ENCODE measurements around the gene MGRN1.
A peak's percentile ranks its signal among the peaks of the same experiment; 100 is the strongest.

MGRN1 gene

GRCh38 chr16:4654011-4654963 lies 29.7 kb downstream of the MGRN1 start:
- no peak for DNase-seq (ENCODE audit: low spot score)

DNA sequence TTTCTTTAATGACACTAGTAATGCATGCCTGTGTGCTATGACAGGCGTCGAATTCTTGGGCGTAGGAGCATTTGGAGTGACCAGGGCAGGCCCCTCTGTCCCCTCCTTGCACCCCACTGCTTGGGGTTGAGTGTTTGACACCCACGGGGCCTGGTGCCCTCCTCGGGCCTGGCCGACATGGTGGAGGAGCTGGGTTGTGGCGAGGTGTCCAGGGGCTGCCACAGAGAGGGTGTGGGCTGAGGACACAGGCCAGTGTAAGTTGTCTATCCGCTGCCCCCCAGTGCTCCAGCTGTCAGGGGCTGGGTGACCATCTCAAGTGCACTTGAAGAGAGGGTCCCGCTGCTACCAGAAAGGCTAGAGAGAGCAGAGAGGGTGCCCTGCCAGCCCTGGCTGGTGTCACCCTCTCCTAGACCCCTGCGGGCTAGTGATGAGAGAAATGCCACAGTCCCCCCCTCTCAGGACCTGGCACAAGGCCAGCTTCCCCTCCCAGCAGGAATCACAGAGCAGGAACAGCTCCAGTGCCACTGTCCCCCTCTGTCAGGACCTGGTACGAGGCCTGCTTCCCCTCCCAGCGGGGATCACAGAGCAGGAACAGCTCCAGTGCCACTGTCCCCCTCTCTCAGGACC lies 30.5 kb downstream of the MGRN1 start:
- no peak for DNase-seq (ENCODE audit: low spot score)

- no peak for DNase-seq (ENCODE audit: low spot score)
These were observed 31.2 kb downstream of the MGRN1 start for GRCh38 chr16:4655801-4656200.

DNA sequence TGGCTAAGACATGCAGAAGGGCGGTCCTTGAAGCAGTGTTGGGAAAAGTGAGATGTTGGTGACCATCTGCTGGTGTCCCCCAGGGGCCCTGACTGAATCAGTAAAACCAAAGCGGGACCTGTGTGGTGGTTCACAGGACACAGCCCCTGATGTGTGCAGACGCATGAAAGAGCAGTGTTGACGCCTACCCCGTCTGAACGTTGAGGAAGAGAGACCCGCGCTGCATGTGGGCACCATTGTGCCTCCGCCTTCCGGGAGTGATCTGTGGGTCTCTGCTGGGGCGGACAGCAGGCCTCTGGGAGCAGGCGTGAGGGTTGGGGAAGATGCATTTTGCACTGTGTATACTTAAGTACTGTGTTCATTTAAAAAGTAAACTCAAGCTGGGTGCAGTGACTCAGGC lies 31.6 kb downstream of the MGRN1 start:
- no peak for DNase-seq (ENCODE audit: low spot score)

- no peak for DNase-seq (ENCODE audit: low spot score)
These were observed 32.4 kb downstream of the MGRN1 start for GRCh38 chr16:4656695-4657686.

DNA sequence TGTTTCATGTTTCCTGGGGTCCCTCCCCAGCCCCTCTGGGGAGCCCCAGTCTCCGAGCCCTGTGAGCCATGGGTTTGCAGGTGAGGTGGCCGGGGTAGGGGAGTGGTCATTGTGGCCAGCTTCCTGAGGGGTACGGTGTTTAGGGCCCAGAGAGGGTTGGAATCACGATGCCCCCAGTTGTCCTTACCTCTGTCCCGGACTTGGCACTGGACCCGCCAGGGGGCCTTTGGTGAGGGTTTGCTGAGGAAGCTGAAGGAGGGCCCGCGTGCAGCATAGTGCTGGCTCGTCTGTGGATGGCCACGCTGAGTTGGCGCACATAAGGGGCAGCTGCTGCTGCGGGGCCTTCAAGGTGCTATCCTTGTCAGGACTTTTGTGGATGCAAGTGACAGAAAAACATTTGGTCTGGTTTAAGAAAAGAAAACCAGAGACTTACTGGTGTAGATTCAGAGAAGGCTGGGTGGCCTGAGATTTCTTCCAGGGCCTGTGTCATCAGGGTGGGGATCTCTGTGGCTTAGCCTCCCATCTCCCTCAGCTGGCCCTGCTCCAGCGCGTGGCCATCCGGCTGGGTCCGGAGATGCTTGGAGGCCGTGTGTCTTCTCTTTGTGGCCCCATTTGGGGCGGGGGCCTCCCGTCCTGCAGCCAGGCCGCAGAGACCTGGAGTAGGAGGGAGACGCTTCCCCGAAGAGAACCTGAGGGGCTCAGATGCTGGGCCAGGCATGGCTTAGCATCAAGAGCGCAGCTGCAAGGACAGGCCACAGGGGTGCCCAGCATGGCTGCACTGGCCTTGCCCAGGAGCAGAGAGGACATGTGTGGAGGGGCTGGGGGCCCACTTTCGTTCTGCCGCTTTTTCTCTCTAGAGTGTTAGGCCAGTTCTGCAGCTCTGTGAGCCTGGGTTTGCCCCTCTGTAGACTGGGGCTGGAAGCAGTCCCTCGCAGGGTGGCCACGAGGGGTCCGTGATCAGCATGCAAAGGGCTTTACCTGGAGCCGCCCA lies 35.0 kb downstream of the MGRN1 start:
- DNase-seq (ENCODE audit: low spot score): no peak

- peak; percentile 87 for DNase-seq (ENCODE audit: low spot score)
These were observed 35.9 kb downstream of the MGRN1 start for GRCh38 chr16:4660454-4661007.

DNA sequence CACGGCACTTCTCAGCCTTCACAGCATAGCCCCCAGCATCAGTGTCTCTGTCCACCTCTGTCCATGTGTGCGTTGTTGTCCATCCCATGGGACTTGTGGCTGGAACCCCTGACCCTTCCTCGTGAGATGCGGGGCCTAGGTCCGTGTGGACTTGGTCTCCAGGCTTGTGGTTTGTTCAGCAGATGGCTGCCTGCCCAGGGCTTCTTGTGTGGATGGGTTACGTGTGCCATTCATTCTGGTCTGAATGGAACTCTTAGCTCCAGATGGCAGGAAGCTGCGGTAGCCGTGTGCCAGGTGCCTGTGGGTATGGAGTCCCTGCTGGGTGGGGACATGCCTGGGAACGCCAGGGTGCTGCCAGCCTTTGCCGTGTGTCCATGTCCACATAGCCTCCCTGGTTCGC lies 37.0 kb downstream of the MGRN1 start:
- DNase-seq (ENCODE audit: low spot score): peak; percentile 75

- DNase-seq (ENCODE audit: low spot score): no peak
These were observed 38.8 kb downstream of the MGRN1 start for GRCh38 chr16:4663465-4663776.

DNA sequence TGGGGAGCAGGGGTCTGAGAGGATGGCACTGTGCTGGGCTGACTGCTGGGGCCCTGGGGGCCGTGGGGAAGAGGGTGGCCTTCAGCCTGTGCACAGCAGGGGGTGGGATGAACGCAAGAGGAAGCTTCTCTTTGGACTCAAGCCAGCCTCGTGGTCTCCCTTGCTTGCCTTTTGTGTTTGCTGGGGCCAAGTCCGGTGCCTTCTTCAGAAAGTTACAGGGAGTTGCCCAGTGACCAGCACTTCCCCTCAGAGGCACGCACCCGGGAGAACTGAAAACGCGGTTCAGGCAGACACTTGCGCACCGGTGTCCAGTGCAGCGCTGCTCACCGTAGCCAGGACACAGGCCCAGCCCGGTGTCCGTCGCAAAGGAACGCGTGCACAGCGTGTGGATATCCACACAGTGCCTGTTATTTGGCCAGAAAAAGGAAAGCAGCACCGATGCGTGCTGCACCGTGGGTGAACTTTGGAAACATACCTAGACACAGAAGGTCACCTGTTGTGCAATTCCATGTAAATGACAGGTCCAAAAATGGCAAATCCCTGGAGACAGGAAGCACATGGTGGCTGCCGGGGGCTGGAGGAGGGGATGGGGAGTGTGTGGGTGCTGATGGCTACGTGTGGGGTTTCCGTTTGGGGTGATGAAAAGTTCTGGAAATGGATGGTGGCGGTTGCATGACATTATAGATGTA lies 39.3 kb downstream of the MGRN1 start:
- no peak for DNase-seq (ENCODE audit: low spot score)

DNA sequence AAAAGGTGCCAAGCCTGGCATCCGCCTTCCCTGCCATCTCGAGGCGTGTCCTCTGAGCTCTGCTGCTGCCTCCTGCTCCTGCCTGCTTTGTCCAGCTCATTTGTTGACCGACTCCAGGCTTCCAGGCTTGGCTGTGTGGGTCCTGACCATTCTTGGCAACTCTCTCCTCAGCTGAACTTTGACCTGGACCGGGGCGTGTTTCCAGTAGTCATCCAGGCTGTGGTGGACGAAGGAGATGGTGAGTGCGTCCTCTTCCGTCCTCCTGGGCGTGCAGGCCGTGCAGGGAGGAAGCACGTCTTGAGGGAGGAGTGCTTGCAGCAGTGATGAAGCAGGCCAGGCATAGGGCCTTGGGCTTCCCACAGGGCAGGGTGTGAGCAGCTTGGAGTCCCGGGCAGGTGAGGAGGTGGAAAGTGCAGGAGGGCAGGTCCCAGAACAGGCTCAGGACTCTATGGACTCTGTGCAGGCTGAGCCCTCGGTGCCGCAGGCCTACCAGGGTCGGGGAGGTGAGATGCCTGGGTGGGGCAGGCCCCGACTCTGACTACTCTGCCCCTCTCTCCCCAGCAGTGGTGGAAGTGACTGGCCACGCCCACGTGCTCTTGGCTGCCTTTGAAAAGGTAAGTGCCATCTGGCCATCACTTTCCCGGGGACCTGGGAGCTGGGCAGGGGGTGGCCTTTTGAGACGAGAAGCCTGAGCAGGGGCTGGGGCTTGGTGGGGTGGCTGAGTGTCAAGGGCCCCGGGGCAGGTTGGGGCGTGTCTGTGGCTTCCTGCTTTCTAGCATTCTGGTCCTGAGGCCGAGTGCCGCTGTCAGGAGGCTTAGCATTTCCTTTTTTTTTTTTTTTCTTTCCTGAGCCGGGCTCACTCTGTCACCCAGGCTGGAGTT lies 40.2 kb downstream of the MGRN1 start:
- peak; percentile 66 for DNase-seq (ENCODE audit: low spot score)

- DNase-seq (ENCODE audit: low spot score): no peak
These were observed 42.0 kb downstream of the MGRN1 start for GRCh38 chr16:4666537-4667202.

DNA sequence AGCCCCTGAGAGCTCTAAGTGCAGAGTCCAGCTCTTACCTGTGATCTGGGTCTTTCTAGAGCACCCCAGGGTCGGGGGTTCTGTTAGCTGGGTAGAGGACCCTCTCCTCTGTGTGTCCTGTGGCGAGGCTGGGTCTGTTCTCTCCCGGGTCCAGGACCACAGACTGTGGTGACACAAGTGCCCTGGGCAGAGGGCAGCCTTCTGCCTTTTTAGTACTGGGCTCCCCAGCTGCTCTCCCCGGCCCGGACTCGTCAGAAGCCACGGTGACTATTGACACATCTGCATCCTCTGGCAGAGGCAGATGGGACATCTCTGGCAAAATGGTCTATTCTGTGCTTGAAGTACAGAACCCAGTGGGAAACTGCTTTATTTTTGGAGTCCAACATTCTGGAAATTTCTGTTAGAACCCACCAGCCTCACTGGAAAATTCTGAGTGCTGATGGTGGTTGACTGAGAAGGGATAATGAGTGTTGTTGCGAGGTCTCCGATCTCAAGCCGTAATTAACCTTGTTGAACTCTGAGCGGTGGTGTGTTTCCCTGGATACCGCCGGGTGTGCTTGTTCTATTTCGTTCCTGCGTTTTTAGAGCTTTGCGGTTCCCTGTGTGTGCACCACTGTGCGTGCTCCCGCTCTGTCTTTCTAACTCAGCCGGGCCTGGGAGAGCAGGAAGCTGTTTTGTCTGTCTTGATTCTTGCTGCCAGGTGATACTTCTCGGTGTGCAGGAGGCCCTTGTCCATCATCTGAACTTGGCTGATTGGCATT lies 42.8 kb downstream of the MGRN1 start:
- no peak for DNase-seq (ENCODE audit: low spot score)

GRCh38 chr16:4668313-4668960 lies 43.8 kb downstream of the MGRN1 start:
- no peak for DNase-seq (ENCODE audit: low spot score)

DNA sequence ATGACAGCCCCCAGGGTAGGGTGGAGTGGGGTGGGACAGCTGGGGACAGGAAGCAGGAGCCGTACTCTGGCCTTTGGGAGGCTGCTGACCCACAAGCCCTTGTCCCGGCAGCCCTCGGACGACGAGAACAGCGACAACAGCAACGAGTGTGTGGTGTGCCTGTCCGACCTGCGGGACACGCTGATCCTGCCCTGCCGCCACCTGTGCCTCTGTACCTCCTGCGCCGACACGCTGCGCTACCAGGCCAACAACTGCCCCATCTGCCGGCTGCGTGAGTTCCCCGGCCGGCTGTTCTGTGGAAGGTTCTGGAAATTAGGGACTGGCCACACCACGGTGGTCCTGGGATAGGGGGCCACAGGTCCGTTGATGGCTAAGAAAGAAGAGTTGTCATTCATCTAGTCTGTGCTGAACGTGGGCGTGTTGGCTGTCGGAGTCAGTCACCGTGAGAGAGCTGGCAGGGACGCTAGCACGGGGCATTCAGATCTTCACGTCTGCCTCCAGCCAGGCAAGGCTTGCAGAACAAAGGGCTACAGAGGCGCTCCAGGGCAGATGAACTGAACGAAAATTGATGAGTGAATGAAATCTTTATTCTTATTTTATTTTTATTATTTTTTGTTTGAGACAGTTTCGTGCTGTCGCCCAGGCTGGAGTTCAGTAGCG lies 48.9 kb downstream of the MGRN1 start:
- no peak for DNase-seq (ENCODE audit: low spot score)

- no peak for DNase-seq (ENCODE audit: low spot score)
These were observed 50.4 kb downstream of the MGRN1 start for GRCh38 chr16:4674926-4675530.

Data from SW480 (cell line).